ENCODE measurements around the gene FBLN2.
A peak's percentile ranks its signal among the peaks of the same experiment; 100 is the strongest.

Gene FBLN2

GRCh38 chr3:13677272-13677671, 128.3 kb downstream of the FBLN2 start:
- Histone ChIP-seq H2BK120ac (ENCODE audit: low read depth, low read length) (no peak overlapping the region), H4K91ac (ENCODE audit: low read length) (no peak overlapping the region), H3K4me2 (ENCODE audit: low read length, poor library complexity, severe bottlenecking) (no peak overlapping the region), H3K4ac (ENCODE audit: low read depth in 1 of 2, low read length in 2 of 2) (no peak overlapping the region), H3K9me3 (ENCODE audit: control insufficient read depth, low read length) (no peaks in the 10 kb centered on the region), H2BK12ac (ENCODE audit: low read length in 2 of 2) (no peak overlapping the region), H2BK15ac (ENCODE audit: low read depth, poor library complexity, severe bottlenecking) (no peak overlapping the region), H3K27me3 (ENCODE audit: control insufficient read depth in 1 of 2, insufficient read depth in 1 of 2, low read length in 2 of 2) (peaks cover 6 to 66% of the 10 kb centered on the region in 2 experiments), H3K4me3 (ENCODE audit: insufficient read depth in 1 of 2, low read depth in 1 of 2, low read length in 2 of 2) (no peak overlapping the region), H3K4me1 (ENCODE audit: control insufficient read depth, insufficient read depth, low read depth, low read length) (no peaks in the 10 kb centered on the region), H2AFZ (ENCODE audit: low read depth, low read length) (no peak overlapping the region), H3K27ac (ENCODE audit: low read length, poor library complexity, severe bottlenecking) (no peak overlapping the region), H3K23ac (ENCODE audit: low read length in 2 of 2) (no peak overlapping the region), H3K79me1 (replicated peaks; ENCODE audit: low read length, poor library complexity, severe bottlenecking) (no peaks in the 10 kb centered on the region), H3K9ac (ENCODE audit: low read length) (no peak overlapping the region), H2BK5ac (ENCODE audit: low read depth, low read length, poor library complexity, severe bottlenecking) (no peak overlapping the region), H3K18ac (ENCODE audit: low read depth in 1 of 2, low read length in 2 of 2) (no peak overlapping the region), H3K36me3 (ENCODE audit: control insufficient read depth in 1 of 2, insufficient read depth in 2 of 2, low read depth in 1 of 2, low read length in 2 of 2) (no peaks in the 10 kb centered on the region), H2AK5ac (ENCODE audit: low read length, severe bottlenecking) (no peak overlapping the region), H4K8ac (ENCODE audit: low read length) (no peak overlapping the region), H3K14ac (ENCODE audit: low read length in 2 of 2) (no peak overlapping the region)
- no peak for DNase-seq
- WGBS = 76% methylated on average over 3 of the region's 4 CpGs

- no peak for DNase-seq
- WGBS = 81% methylated on average over 17 of the region's 17 CpGs
- H4K8ac ChIP-seq (ENCODE audit: low read length) = no peak overlapping the region
- H3K4me3 ChIP-seq (ENCODE audit: insufficient read depth in 1 of 2, low read depth in 1 of 2, low read length in 2 of 2) = no peak overlapping the region
- H3K9me3 ChIP-seq (ENCODE audit: control insufficient read depth, low read length) = no peaks in the 10 kb centered on the region
- H3K4me2 ChIP-seq (ENCODE audit: low read length, poor library complexity, severe bottlenecking) = no peak overlapping the region
- no peak overlapping the region for H3K27ac ChIP-seq (ENCODE audit: low read length, poor library complexity, severe bottlenecking)
- no peak overlapping the region for H4K91ac ChIP-seq (ENCODE audit: low read length)
- H3K27me3 ChIP-seq (ENCODE audit: control insufficient read depth in 1 of 2, insufficient read depth in 1 of 2, low read length in 2 of 2) = peaks cover 24 to 68% of the 10 kb centered on the region in 2 experiments
- H2AK5ac ChIP-seq (ENCODE audit: low read length, severe bottlenecking) = no peak overlapping the region
- no peak overlapping the region for H2BK5ac ChIP-seq (ENCODE audit: low read depth, low read length, poor library complexity, severe bottlenecking)
- H3K79me1 ChIP-seq (replicated peaks; ENCODE audit: low read length, poor library complexity, severe bottlenecking) = no peaks in the 10 kb centered on the region
- H2AFZ ChIP-seq (ENCODE audit: low read depth, low read length) = no peak overlapping the region
- no peak overlapping the region for H2BK15ac ChIP-seq (ENCODE audit: low read depth, poor library complexity, severe bottlenecking)
- no peaks in the 10 kb centered on the region for H3K4me1 ChIP-seq (ENCODE audit: control insufficient read depth, insufficient read depth, low read depth, low read length)
- H3K36me3 ChIP-seq (ENCODE audit: control insufficient read depth in 1 of 2, insufficient read depth in 2 of 2, low read depth in 1 of 2, low read length in 2 of 2) = no peaks in the 10 kb centered on the region
- no peak overlapping the region for H3K4ac ChIP-seq (ENCODE audit: low read depth in 1 of 2, low read length in 2 of 2)
- no peak overlapping the region for H3K9ac ChIP-seq (ENCODE audit: low read length)
- H3K23ac ChIP-seq (ENCODE audit: low read length in 2 of 2) = no peak overlapping the region
- no peak overlapping the region for H2BK12ac ChIP-seq (ENCODE audit: low read length in 2 of 2)
- H3K18ac ChIP-seq (ENCODE audit: low read depth in 1 of 2, low read length in 2 of 2) = no peak overlapping the region
- no peak overlapping the region for H3K14ac ChIP-seq (ENCODE audit: low read length in 2 of 2)
- H2BK120ac ChIP-seq (ENCODE audit: low read depth, low read length) = no peak overlapping the region
Observed at GRCh38 chr3:13681931-13682330, 133.0 kb downstream of the FBLN2 start.

- Histone ChIP-seq H2BK12ac (ENCODE audit: low read length in 2 of 2) (no peak overlapping the region), H2BK5ac (ENCODE audit: low read depth, low read length, poor library complexity, severe bottlenecking) (no peak overlapping the region), H2AFZ (ENCODE audit: low read depth, low read length) (no peak overlapping the region), H3K36me3 (ENCODE audit: control insufficient read depth in 1 of 2, insufficient read depth in 2 of 2, low read depth in 1 of 2, low read length in 2 of 2) (no peaks in the 10 kb centered on the region), H4K91ac (ENCODE audit: low read length) (no peak overlapping the region), H4K8ac (ENCODE audit: low read length) (no peak overlapping the region), H3K4me3 (ENCODE audit: insufficient read depth in 1 of 2, low read depth in 1 of 2, low read length in 2 of 2) (no peak overlapping the region), H3K27me3 (ENCODE audit: control insufficient read depth in 1 of 2, insufficient read depth in 1 of 2, low read length in 2 of 2) (peaks cover 29 to 63% of the 10 kb centered on the region in 2 experiments), H3K18ac (ENCODE audit: low read depth in 1 of 2, low read length in 2 of 2) (no peak overlapping the region), H2AK5ac (ENCODE audit: low read length, severe bottlenecking) (no peak overlapping the region), H3K9me3 (ENCODE audit: control insufficient read depth, low read length) (no peaks in the 10 kb centered on the region), H3K23ac (ENCODE audit: low read length in 2 of 2) (no peak overlapping the region), H3K9ac (ENCODE audit: low read length) (no peak overlapping the region), H2BK120ac (ENCODE audit: low read depth, low read length) (no peak overlapping the region), H3K14ac (ENCODE audit: low read length in 2 of 2) (no peak overlapping the region), H3K79me1 (replicated peaks; ENCODE audit: low read length, poor library complexity, severe bottlenecking) (no peaks in the 10 kb centered on the region), H2BK15ac (ENCODE audit: low read depth, poor library complexity, severe bottlenecking) (no peak overlapping the region), H3K4me1 (ENCODE audit: control insufficient read depth, insufficient read depth, low read depth, low read length) (no peaks in the 10 kb centered on the region), H3K27ac (ENCODE audit: low read length, poor library complexity, severe bottlenecking) (no peak overlapping the region), H3K4me2 (ENCODE audit: low read length, poor library complexity, severe bottlenecking) (no peak overlapping the region), H3K4ac (ENCODE audit: low read depth in 1 of 2, low read length in 2 of 2) (no peak overlapping the region)
- no peak for DNase-seq
- WGBS = 81% methylated on average over 15 of the region's 16 CpGs
Observed at GRCh38 chr3:13682331-13683013, 133.5 kb downstream of the FBLN2 start.

- H2BK120ac ChIP-seq (ENCODE audit: low read depth, low read length) = no peak overlapping the region
- H3K14ac ChIP-seq (ENCODE audit: low read length in 2 of 2) = no peak overlapping the region
- no peak overlapping the region for H2AK5ac ChIP-seq (ENCODE audit: low read length, severe bottlenecking)
- H2BK12ac ChIP-seq (ENCODE audit: low read length in 2 of 2) = no peak overlapping the region
- H3K79me1 ChIP-seq (replicated peaks; ENCODE audit: low read length, poor library complexity, severe bottlenecking) = no peaks in the 10 kb centered on the region
- no peak overlapping the region for H3K27ac ChIP-seq (ENCODE audit: low read length, poor library complexity, severe bottlenecking)
- H3K18ac ChIP-seq (ENCODE audit: low read depth in 1 of 2, low read length in 2 of 2) = no peak overlapping the region
- no peak overlapping the region for H4K8ac ChIP-seq (ENCODE audit: low read length)
- no peak overlapping the region for H2AFZ ChIP-seq (ENCODE audit: low read depth, low read length)
- DNase-seq = no peak
- no peak overlapping the region for H3K9ac ChIP-seq (ENCODE audit: low read length)
- H3K23ac ChIP-seq (ENCODE audit: low read length in 2 of 2) = no peak overlapping the region
- H2BK5ac ChIP-seq (ENCODE audit: low read depth, low read length, poor library complexity, severe bottlenecking) = no peak overlapping the region
- WGBS = 79% methylated on average over 4 of the region's 4 CpGs
- no peaks in the 10 kb centered on the region for H3K36me3 ChIP-seq (ENCODE audit: control insufficient read depth in 1 of 2, insufficient read depth in 2 of 2, low read depth in 1 of 2, low read length in 2 of 2)
- H3K9me3 ChIP-seq (ENCODE audit: control insufficient read depth, low read length) = peaks cover under 1% of the 10 kb centered on the region
- H3K4me3 ChIP-seq (ENCODE audit: insufficient read depth in 1 of 2, low read depth in 1 of 2, low read length in 2 of 2) = peak overlapping the region in 1 of 2 experiments; percentile 24
- H3K4me1 ChIP-seq (ENCODE audit: control insufficient read depth, insufficient read depth, low read depth, low read length) = no peaks in the 10 kb centered on the region
- peaks cover 33 to 69% of the 10 kb centered on the region in 2 experiments for H3K27me3 ChIP-seq (ENCODE audit: control insufficient read depth in 1 of 2, insufficient read depth in 1 of 2, low read length in 2 of 2)
- no peak overlapping the region for H3K4ac ChIP-seq (ENCODE audit: low read depth in 1 of 2, low read length in 2 of 2)
- H2BK15ac ChIP-seq (ENCODE audit: low read depth, poor library complexity, severe bottlenecking) = no peak overlapping the region
- H4K91ac ChIP-seq (ENCODE audit: low read length) = no peak overlapping the region
- H3K4me2 ChIP-seq (ENCODE audit: low read length, poor library complexity, severe bottlenecking) = no peak overlapping the region
Observed at GRCh38 chr3:13683288-13683687, 134.4 kb downstream of the FBLN2 start.

Measured in mesenchymal stem cell (in vitro differentiated cells and primary cell).